WTC11 (cell line): ENCODE measurements around the gene FBXO7.

Experiments used
- CTCF ChIP-seq: fragments of 200-600 bp; IDR thresholded peaks from 2 replicates; pipeline ENCODE4 v1.8.0; 2022; ENCODE audit warnings: antibody characterized with exemption
- NFYB ChIP-seq: sonication (generic); formaldehyde crosslinking; conservative IDR thresholded peaks from 2 replicates; pipeline ENCODE4 v1.8.0; 2022; ENCODE audit warnings: low read depth, missing genetic modification reagents

- TF ChIP-seq NFYB (no peak), CTCF (no peak)
Measured at GRCh38 chr22:32430352-32430751, 44.3 kb upstream of the FBXO7 start.
